MM.1S (cell line): ENCODE data around the gene PARD3.

Source experiments
- DNase-seq: peaks from one replicate; pipeline ENCODE4 v3.0.0-alpha.2; 2015
- H2AFZ ChIP-seq: fragments of 300-600 bp; sonication (generic); 2 replicates; pipeline ENCODE4 v1.6.0; 2016; ENCODE audit warnings: antibody characterized with exemption, low read length
- H3F3A ChIP-seq: fragments of 300-600 bp; sonication (generic); 2 replicates; pipeline ENCODE4 v1.6.1; 2016; ENCODE audit warnings: mild to moderate bottlenecking, antibody characterized with exemption, low read length, moderate library complexity, mixed read lengths; ENCODE audit not compliant: insufficient read depth
- H3K27ac ChIP-seq: fragments of 300-600 bp; sonication (generic); 2 replicates; pipeline ENCODE4 v1.5.1; 2016; ENCODE audit warnings: mild to moderate bottlenecking, low read length
- H3K27me3 ChIP-seq: fragments of 300-600 bp; sonication (generic); replicated peaks from 2 replicates; pipeline ENCODE4 v1.6.0; 2016; ENCODE audit warnings: low read length; ENCODE audit not compliant: insufficient read depth
- H3K36me3 ChIP-seq: fragments of 300-600 bp; sonication (generic); replicated peaks from 2 replicates; pipeline ENCODE4 v1.6.1; 2016; ENCODE audit warnings: mild to moderate bottlenecking, low read length, mixed read lengths; ENCODE audit not compliant: insufficient read depth
- H3K4me1 ChIP-seq: fragments of 300-600 bp; sonication (generic); 2 replicates; pipeline ENCODE4 v1.6.1; 2016; ENCODE audit warnings: low read length, mixed read lengths
- H3K4me2 ChIP-seq: fragments of 300-600 bp; sonication (generic); 2 replicates; pipeline ENCODE4 v1.6.0; 2016; ENCODE audit warnings: low read depth, low read length
- H3K4me3 ChIP-seq: fragments of 300-600 bp; sonication (generic); 2 replicates; pipeline ENCODE4 v1.5.1; 2016; ENCODE audit warnings: low read length, mixed read lengths
- H3K79me2 ChIP-seq: fragments of 300-600 bp; sonication (generic); 2 replicates; pipeline ENCODE4 v1.6.1; 2016; ENCODE audit warnings: mixed run types, low read length, mixed read lengths
- H3K9ac ChIP-seq: fragments of 300-600 bp; sonication (generic); 2 replicates; pipeline ENCODE4 v1.6.1; 2016; ENCODE audit warnings: low read length, mixed read lengths
- H3K9me2 ChIP-seq: fragments of 300-600 bp; sonication (generic); replicated peaks from 2 replicates; pipeline ENCODE4 v1.6.1; 2016; ENCODE audit warnings: mild to moderate bottlenecking, low read length, mixed read lengths; ENCODE audit not compliant: insufficient read depth
- H3K9me3 ChIP-seq: fragments of 300-600 bp; sonication (generic); replicated peaks from 2 replicates; pipeline ENCODE4 v1.6.1; 2016; ENCODE audit warnings: mild to moderate bottlenecking, low read length, mixed read lengths; ENCODE audit not compliant: insufficient read depth
- H4K20me1 ChIP-seq: fragments of 300-600 bp; sonication (generic); 2 replicates; pipeline ENCODE4 v1.6.1; 2016; ENCODE audit warnings: mild to moderate bottlenecking, low read length, moderate library complexity, mixed read lengths; ENCODE audit not compliant: insufficient read depth
- CTCF ChIP-seq: fragments of 300-600 bp; sonication (generic); IDR thresholded peaks from 2 replicates; pipeline ENCODE4 v1.5.1; 2016; ENCODE audit warnings: antibody characterized with exemption, low read length, mixed read lengths
- EZH2 ChIP-seq: fragments of 300-600 bp; sonication (generic); optimal IDR thresholded peaks from 2 replicates; pipeline ENCODE3; 2017; ENCODE audit warnings: low read depth, mild to moderate bottlenecking, antibody characterized with exemption, low read length, mixed read lengths
- EZH2phosphoT487 ChIP-seq: fragments of 300-600 bp; sonication (generic); IDR thresholded peaks from 2 replicates; pipeline ENCODE4 v1.6.1; 2018; ENCODE audit warnings: antibody characterized with exemption, low read length

PARD3 gene

GRCh38 chr10:34479520-34480179, 335.4 kb downstream of the PARD3 start:
- Histone ChIP-seq H2AFZ (no peak overlapping the region), H3F3A (no peaks in the 10 kb centered on the region), H3K4me3 (no peak overlapping the region), H3K27me3 (no peaks in the 10 kb centered on the region), H3K27ac (no peak overlapping the region), H3K79me2 (peaks cover 3% of the 10 kb centered on the region; the same call in 1 of the 2 replicates), H3K4me2 (no peak overlapping the region), H4K20me1 (no peaks in the 10 kb centered on the region), H3K9me3 (no peaks in the 10 kb centered on the region), H3K9me2 (no peaks in the 10 kb centered on the region), H3K9ac (no peak overlapping the region), H3K4me1 (no peaks in the 10 kb centered on the region), H3K36me3 (no peaks in the 10 kb centered on the region)
- TF ChIP-seq CTCF (no peak), EZH2 (no peak), EZH2phosphoT487 (no peak)
- DNase-seq: no peak

- no peak overlapping the region for H3K4me3 ChIP-seq
- H3K4me1 ChIP-seq: no peaks in the 10 kb centered on the region
- no peak overlapping the region for H3K27ac ChIP-seq
- DNase-seq: no peak
- H3K36me3 ChIP-seq: no peaks in the 10 kb centered on the region
- no peaks in the 10 kb centered on the region for H4K20me1 ChIP-seq
- TF ChIP-seq EZH2phosphoT487: no peak
- TF ChIP-seq EZH2: no peak
- no peak for TF ChIP-seq CTCF
- H3F3A ChIP-seq: no peaks in the 10 kb centered on the region
- H3K9me2 ChIP-seq: no peaks in the 10 kb centered on the region
- 0 out of 2 replicates have a peak, but pooled peaks cover 3% of the 10 kb centered on the region for H3K79me2 ChIP-seq
- no peak overlapping the region for H3K4me2 ChIP-seq
- H3K9ac ChIP-seq: no peak overlapping the region
- no peaks in the 10 kb centered on the region for H3K27me3 ChIP-seq
- no peak overlapping the region for H2AFZ ChIP-seq
- H3K9me3 ChIP-seq: no peaks in the 10 kb centered on the region
These were observed 337.8 kb downstream of the PARD3 start for GRCh38 chr10:34477249-34477648.

- Histone ChIP-seq H3K9ac (no peak overlapping the region), H3K9me3 (no peaks in the 10 kb centered on the region), H3K9me2 (no peaks in the 10 kb centered on the region), H3F3A (no peaks in the 10 kb centered on the region), H2AFZ (no peak overlapping the region), H3K4me3 (no peak overlapping the region), H4K20me1 (no peaks in the 10 kb centered on the region), H3K4me1 (no peaks in the 10 kb centered on the region), H3K79me2 (0 out of 2 replicates have a peak, but pooled peaks cover 3% of the 10 kb centered on the region), H3K36me3 (no peaks in the 10 kb centered on the region), H3K27ac (no peak overlapping the region), H3K4me2 (no peak overlapping the region), H3K27me3 (no peaks in the 10 kb centered on the region)
- DNase-seq: no peak
- TF ChIP-seq CTCF (no peak), EZH2 (no peak), EZH2phosphoT487 (no peak)
These were observed 338.5 kb downstream of the PARD3 start for GRCh38 chr10:34476608-34477007.
